Fibroblast of skin of abdomen (primary cell): ENCODE measurements around the gene IPO9.
"Not testable (repeated sequence)": the region's sequence is repeated elsewhere in the genome, so short reads cannot be mapped to it uniquely, and the experiment has no call there.

Source experiments
- DNase-seq: peaks from one replicate; pipeline ENCODE4 v3.0.0-alpha.2; 2013

Gene IPO9

DNA sequence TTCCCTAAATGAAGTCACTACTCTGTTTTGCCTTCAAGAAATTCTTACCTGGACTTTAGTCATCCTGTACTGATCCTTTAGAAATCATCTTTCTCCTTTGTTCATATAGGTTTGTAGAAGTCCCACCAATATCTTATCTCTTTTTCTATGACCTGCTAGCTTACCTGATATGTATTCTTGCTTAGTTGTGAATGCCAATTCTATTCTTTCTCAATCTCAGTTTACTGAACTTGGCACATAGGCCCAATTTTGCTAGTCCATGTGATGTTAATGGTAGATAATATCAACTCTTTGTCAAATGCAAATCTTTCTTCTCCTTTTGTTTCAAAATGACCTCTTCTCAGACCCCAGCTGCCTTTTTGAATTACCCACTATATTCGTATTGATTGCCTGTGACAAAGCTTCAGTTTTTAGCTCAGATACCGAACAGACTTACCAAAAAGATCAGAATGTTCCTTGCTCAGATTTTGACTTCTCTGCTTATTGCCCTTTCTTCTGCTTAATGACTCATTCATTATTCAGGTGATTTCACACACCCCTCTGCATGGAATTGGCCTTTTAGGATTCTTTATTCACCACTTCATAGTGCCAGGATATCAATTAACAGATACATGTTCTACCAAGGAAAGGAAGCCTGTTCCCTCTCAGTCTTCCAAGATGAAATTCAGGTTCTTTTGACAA, 20.6 kb downstream of the IPO9 start:
- no peak for DNase-seq

DNA sequence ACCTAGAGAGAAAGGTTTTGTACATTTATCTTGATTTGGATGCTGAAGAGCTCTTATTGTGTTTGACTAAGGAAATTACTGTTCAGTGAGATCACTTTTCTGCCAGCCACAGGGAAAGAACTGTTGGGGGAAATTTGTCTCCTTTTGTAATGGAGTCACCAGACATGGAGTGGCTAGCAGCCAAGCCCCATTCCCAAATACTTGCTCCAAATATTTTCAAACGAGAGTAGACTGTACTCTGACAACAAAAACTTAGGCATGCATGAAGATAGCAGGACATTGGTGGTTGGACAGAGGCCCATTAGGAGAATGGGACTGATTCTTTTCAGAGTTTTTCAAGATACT, 21.1 kb downstream of the IPO9 start:
- peak; percentile 95 for DNase-seq

DNA sequence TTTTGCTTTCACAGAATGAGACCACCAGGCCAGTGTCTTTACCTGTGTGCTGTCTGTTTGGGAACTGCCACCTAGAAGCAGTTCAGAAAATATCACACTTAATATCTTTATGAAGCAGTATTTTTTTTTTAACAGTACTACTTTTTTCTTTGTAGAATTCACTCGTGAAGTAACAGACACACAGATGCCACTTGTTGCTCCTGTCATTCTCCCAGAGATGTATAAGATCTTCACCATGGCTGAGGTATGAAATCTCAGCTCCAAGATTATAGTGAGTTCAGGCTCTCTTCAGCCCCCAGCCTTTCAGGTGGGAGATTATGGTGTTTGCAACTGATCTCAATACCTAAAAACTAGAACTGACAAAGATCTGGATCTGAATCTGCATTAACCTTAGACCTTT, 23.0 kb downstream of the IPO9 start:
- no peak for DNase-seq

DNA sequence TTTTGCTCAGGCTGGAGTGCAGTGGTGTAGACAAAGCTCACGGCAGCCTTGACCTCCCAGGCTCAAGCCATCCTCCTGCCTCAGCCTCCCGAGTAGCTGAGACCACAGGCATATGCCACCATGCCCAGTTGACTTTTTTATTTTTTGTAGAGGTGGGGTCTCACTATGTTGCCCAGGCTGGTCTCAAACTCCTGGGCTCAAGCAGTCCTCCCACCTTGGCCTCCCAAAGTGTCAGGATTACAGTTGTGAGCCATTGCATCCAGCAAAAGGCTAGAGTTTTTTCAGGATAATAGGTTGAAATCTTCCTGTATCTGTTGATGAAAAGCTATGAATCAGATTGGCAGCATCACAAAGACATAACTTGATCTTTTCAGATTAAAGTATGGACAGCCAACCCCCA, 27.8 kb downstream of the IPO9 start:
- not testable (repeated sequence) for DNase-seq

DNA sequence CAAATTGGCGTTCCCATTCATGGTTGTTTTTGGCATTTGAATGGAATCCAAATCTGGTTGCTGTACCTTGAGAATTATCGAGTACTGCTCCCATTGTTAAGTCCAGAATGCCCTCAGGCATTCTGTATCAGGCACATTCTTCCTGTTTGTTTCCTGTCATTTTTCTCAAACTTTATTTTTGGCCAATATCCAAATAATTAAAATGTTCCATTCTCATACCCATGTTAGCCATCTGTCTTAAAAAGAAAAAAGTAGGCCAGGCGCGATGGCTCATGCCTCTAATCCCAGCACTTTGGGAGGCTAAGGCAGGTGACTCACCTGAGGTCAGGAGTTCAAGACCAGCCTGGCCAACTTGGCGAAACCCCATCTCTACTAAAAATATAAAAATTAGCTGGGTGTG, 30.5 kb downstream of the IPO9 start:
- DNase-seq = no peak

DNA sequence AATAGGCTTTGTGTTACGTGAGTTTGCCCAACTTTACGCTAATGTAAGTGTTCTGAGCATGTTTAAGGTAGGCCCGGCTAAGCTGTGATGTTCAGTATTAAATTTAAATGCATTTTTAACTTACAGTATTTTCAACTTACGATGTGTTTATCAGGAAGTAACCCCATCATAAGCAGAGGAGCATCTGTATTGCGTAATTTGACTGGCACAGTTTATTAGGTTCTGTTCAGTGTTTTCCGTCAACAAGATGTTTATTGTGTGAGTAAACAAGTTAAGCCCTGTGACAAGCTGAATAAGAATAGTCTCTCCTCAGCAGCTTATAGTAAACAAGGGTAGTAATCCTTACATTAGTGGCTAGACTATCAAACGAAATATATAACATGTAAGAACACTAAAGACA, 32.5 kb downstream of the IPO9 start:
- DNase-seq = no peak

DNA sequence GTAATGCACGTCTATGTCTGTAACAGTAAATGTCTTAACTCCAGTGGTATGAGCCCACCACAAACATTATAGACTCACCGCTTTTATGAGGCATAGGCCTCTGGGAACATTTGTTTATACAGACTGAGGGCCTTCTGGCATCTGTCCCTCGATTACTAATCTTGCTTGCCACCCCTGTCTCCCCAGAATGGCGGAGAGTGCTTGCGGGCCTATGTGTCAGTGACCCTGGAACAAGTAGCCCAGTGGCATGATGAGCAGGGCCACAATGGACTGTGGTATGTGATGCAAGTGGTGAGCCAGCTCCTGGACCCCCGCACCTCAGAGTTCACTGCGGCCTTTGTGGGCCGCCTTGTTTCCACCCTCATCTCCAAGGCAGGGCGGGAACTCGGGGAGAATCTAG, 41.4 kb downstream of the IPO9 start:
- peak; percentile 20 for DNase-seq

DNA sequence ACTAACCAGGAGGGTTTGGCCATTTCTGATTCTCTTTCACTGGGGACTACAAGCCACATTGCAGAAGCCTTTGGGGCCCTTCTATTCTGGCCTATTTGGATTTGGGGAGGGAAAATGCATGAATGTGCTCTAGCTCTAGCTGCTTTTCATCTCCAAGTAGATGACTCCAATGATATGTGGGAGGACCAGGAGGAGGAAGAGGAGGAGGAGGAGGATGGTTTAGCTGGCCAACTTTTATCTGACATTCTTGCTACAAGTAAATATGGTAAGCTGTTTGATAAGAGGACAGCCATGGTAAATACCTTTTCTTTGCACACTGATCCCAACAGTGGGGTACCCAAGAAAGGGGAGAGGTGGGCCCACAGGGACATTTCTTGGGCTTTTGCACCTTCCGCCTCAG, 45.7 kb downstream of the IPO9 start:
- no peak for DNase-seq

DNA sequence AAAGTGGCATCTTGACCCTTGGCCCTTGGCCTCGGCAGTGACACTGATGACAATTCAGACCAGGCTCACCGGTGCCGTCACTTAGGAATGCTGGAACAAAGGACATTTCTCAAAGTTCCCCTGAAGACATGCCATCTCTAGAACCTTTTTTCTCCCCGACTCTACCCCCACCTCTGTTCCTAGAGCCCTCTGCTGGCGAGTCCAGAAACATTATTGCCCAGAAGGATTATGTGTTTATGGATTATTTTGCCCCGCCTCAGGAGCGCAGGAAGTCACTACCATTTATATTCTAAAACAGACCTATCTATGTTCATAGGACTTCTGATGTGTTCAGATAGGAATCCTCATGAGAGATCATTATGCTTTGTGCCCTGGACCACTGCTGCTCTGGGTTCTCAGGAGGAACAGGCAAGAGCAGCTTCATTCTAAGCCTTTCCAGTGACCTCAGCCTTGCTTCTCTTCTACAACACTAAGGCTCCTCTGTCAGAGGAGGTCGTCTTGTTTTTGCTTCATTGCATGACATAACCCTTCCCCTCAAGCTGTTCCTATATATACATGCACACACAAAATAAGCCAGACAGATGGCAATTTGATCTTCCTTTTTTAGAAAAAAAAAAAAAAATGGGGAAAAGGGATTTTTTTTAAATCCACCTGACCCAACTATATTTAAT, 47.3 kb downstream of the IPO9 start:
- DNase-seq = peak; percentile 21

DNA sequence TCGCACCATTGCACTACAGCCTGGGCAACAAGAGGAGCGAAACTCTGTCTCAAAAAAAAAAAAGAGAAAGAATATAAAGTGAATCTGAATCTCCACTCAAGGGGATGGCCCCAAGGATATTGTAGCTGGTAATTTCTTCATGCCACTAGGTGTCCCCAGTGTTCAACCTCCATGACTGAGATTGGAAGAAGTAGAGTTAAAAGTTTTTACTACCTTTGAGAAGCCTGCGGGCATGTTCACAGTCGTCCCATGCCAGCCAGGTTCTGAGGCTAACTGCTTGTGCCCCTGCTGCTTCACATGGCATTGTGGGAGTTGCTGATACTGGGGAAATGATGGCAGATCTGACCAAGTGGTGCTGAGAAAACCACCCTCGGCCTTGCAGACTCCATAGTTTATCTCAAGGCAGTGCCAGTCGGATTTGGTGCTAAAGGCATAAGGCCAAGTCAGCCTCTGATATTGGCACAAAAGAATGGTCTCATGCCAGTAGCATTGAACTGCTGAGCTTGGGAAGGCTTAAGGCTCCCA, 49.0 kb downstream of the IPO9 start:
- peak; percentile 53 for DNase-seq

DNA sequence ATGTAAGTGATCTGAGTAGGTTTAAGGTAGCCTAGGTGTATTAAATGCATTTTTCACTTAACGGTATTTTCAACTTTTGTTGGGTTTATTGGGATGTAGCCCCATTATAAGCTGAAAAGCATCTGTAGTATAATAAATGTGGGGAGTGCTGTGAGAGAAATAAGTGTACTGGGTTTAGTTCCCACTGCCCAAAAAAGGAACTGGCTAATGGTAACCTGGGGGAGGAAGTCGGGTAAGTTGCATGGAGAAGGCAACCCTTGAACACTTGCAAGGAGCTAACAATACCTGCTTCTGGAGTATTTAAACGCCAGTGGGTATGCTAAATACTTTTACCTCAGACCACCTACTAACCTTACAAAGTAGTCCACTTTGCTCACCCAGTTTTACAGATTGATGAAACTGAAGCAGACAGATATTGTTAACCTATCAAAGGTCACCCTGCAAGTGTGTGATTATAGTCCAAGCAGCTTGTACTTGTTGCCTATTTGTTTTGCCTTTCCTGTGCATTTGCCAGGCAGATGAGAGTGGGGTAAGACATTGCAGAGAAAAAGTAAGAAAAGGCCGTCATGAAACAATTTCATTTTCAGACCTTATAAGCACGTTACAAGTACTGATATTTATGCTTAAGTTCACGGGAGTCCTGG, 52.1 kb downstream of the IPO9 start:
- DNase-seq = no peak

DNA sequence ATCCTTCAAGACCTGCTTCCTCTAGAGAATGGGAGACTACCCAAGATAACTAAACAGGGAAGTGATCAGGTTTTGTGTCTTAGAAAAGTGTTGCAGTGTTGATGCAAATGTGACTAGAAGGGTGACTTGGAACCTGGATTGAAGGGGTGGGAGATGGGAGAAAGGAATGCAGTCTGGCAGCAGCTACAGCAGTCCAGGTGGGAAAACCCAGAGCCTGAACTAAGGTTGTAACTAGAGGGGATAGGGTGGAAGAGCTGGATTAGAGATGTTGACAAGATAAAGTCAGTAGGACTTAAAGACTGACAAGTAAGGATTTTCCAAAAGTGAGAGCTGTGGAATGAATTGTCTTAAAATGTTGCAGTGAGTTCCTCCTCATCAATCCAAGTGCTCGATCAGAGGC, 52.7 kb downstream of the IPO9 start:
- no peak for DNase-seq

DNA sequence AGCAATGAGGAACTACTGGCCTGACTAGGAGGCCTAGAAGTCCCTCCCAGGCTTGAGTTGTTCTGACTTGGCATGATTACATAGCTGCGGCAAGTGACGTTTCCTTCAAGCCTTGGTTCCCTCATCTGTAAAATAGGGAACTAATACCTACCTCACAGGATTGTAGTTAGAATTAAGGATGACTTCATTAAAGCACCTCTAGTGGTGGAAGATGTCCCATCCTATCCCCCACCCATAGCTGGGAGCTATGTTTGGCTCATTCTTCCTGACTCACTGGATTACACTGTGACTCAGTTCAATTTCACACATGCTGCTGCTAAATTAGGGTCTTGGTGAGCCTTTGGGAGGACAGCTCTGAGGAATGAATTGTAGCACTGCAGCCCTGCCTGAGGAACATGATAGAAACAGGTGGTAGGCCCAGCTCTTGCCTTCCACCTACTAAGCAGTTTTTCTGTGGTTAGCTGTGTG, 53.7 kb downstream of the IPO9 start:
- peak; percentile 87 for DNase-seq

DNA sequence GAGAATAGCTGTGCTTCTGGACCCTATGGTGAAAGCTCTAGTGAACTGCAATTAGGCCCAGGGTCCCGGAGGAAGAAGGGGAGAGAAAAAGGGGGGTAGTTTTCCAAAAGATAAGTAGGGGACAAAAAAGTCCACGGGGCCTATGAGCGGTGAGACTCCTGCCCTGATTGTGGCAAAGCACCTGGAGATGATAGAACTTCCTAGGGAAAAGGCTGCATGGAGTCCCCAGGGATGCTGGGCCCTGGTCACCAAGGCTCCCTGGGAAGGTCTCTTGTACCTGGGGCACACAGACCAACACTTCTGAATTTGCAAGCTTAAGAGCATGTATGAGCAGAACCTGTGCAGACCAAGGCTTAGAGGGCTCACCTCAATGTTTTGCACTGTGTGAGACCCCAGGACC, 54.3 kb downstream of the IPO9 start:
- no peak for DNase-seq

DNA sequence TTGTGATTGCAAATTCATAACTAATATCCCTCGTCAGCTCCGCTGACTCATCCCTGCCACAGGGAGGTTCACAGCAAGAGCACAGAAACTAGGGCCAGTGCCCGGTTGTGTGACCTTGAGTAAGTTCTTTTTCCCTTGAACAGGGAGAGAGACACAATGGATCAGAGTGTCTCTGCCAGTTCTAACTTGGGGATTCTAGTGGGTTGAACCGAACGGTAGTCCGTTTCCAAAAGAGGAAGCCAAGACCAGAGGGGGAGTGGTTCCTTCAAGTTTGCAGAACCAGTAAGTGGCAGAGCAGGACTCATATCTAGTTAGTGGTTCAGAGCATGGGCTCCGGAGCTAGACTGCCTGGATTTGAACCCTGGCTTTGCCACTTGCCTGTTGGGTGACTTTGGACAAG, 54.8 kb downstream of the IPO9 start:
- no peak for DNase-seq

DNA sequence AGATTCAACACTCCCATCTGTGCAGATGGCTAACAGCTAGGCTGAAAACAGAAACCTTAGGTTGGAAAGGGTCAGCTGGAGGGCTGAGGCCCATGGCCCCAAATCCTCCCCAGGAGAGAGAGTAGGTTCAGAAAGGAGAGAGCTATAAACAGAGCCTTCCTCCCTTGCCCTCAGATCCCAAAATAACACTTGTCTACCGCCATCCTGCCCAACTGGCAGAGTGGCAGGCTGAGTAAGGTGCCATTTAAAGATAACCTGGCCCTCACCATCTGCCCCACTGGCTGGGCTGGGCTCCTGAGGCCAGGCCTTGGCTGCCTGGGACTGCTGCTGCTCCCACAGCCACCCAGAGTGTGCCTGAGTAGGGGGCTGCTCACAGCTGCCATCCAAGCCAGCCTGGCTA, 55.5 kb downstream of the IPO9 start:
- DNase-seq = no peak

DNA sequence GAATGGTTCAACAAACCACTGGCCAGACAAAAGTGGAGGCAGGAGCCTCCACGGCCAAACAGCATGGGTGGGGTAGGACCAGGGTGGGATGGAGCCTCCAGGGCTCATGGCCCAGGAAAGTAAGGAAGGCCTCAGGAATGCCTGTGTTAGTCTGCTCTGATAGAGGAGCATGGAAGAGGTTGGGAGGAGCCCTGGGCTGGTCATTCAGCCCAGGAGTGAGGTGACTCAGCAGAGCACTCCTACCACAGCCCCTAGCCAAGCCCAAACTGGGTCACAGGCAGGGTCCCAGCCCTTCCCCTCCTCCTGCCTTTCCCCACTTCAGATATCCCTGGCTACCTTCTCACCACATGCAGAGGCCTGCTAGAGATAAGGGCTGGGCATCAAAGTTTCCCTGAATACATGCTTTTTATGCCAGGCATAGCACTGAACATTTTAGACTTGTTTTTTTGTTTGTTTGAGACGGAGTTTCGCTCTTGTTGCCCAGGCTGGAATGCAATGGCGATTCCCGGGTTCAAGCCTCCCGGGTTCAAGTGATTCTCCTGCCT, 56.6 kb downstream of the IPO9 start:
- peak; percentile 43 for DNase-seq

DNA sequence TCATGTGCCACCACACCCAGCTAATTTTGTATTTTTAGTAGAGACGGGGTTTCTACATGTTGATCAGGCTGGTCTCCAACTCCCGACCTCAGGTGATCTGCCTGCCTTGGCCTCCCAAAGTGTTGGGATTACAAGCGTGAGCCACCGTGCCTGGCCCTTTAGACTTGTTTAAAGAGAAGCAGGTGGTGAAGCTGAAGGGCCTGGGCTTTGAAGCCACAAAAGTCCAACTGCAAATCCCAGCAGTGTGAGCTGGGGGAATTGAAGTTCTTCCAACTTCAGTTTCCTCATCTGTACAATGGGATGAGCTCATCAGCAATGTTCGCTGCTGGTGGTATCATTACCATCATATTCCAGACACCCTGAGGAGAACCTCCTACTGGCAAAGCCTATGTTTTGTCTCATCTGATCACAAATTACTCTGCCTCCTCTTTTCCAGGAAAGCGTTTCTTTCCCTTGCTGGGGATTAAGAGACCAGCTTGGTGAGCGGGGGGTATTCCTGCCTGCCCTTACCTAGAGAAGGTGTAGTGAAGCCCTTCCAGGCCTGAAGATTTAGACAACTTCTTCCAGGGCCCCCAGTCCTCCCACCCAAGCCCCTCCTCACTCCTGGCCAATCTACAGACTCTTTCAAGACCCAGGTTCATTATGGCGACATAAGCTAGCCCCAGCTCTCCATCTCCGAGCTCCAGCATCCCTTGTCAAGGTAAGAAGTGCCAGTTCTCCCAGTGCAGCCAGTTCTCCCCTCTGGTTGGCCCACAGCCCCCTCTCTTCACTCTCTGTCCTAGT, 57.3 kb downstream of the IPO9 start:
- no peak for DNase-seq

DNA sequence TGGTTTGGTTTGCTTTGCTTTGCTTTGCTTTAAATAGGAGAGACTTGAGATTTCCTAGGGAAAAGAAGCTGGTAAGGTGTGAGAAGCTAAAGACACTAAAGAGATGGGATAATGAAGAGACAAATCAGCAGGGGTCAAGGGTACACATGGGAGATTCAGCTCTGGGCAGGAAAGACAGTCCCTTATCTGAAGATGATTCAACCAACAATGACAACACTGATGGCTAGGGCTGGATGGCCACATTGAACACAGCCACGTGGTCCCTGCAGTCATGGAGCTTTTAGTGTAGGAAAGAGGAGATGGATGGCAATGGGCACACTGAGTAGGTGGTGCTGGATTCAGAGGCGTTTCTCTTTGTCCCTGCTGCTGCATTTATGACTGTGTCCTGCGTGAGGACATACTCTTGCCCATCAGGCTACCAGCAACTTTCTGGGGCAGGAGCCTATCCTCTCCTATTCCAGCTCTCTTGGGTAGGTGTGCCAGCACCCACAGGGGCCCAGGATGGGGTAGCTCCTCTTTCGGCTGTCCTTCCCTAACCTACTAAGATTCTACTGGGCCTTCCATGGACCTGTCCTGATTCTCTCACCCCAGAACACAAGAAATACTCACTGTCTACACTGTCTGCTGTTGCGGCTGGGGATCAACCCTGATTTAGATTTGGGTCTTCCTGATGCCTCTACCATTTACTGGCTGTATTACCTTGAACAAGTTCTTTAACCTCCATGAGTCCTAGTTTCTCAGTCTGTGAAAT, 58.3 kb downstream of the IPO9 start:
- DNase-seq = no peak

DNA sequence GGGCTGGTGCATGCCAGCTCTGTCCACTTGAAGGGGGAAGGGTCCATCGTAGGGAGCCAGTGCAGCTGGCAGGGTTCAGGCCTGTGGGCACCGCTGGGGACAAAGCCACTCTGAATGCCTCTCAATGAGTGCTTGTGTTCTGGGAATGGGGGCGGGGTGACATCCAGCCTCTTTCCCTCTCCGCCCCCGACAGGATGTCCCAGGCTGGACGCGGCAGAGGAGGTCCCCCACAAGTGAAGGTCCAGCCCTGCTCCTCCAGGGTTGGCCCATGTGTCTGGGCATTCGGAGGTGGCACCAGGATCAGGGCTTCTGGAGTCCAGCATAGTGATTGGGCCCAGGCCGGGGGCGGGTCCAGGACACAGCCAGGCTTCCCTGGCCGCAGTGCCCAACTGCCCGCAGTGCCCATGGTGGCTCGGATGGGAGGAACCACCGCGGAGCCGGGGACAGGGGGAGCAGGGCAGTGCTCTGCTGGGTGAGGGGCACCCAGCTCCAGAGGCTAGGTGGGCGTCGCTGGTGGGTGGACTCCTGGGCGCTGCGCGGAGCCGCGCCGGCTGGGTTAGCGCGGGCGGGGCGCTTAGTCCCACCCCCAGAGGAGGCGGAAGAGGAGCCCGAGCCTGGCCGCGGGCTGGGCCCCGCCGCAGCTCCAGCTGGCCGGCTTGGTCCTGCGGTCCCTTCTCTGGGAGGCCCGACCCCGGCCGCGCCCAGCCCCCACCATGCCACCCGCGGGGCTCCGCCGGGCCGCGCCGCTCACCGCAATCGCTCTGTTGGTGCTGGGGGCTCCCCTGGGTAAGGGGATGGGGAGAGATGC, 59.5 kb downstream of the IPO9 start, which contains the start of gene SHISA4:
SHISA4 (plus strand) TSS at position 617 of the 808 bp plus-strand sequence; CDS start at position 714, 97 bp downstream.
- DNase-seq = peak; percentile 38
